ENCODE results near the gene TICAM2.

Gene TICAM2

GRCh38 chr5:115530426-115530825 lies 71.9 kb downstream of the TICAM2 start:
- no peak for DNase-seq
